Stimulated activated CD8-positive, alpha-beta memory T cell treated with anti-CD3 and anti-CD28 coated beads, Interleukin-12 subunit alpha, Interleukin-12 subunit beta, amount 100 ng/mL, for 4 hours (primary cell): Measurements from ENCODE around the gene MLF2.
"Not testable (repeated sequence)": the region's sequence is repeated elsewhere in the genome, so short reads cannot be mapped to it uniquely, and the experiment has no call there.

Source experiments
- DNase-seq: peaks from one replicate; pipeline ENCODE4 v3.0.0-alpha.2; 2020; ENCODE audit warnings: low read depth

MLF2 gene

GRCh38 chr12:6735448-6736191 is 17.3 kb downstream of the MLF2 start:
- DNase-seq: no peak

GRCh38 chr12:6734506-6735387 is 18.2 kb downstream of the MLF2 start:
- DNase-seq: no peak

DNA sequence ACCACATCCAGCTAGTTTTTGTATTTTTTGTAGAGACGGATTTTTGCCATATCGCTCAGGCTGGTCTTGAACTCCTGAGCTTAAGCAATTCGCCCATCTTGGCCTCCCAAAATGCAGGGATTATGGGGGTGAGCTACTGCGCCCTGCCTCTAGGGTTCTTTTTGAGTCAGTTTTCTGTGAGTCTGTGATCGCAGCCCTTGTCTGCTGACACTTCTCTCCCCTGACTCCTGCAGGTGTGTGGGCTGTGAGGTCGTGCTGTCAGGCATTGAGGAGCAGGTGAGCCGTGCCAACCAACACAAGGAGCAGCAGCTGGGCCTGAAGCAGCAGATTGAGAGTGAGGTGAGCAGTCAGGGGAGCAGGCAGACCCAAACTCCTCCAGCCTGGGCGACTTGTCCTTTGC is 22.8 kb downstream of the MLF2 start:
- DNase-seq: no peak

DNA sequence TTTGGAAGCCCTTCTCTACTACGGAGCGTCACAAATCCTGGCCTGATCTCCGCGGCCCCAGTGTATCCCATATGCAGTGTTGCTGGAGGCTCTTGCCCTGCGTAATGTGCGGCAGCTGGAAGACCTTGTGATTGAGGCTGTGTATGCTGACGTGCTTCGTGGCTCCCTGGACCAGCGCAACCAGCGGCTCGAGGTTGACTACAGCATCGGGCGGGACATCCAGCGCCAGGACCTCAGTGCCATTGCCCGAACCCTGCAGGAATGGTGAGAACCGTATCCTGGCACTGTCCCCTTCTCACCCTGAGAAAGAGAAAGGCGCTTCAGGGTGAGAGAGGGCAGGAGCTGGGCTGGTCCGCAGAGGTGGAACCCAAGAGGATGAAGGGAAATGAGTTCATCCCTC is 23.8 kb downstream of the MLF2 start:
- no peak for DNase-seq

- DNase-seq: no peak
Measured at GRCh38 chr12:6725350-6725749, 27.6 kb downstream of the MLF2 start.

DNA sequence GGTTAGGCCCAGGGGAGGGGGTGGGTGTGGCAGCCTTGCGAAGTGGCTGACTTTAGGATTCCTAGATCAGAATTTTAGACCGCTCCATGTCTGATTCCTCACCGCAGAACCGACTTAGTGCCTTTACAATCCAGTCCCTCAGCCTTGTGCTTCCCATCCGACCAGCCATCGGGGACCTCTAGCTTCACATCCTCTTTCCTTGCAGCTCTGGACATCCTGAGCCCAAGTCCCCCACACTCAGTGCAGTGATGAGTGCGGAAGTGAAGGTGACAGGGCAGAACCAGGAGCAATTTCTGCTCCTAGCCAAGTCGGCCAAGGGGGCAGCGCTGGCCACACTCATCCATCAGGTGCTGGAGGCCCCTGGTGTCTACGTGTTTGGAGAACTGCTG is 28.5 kb downstream of the MLF2 start:
- no peak for DNase-seq

- DNase-seq: peak; percentile 87
Measured at GRCh38 chr12:6723607-6724408, 29.1 kb downstream of the MLF2 start, which contains the start of gene COPS7A. Gene COPS7A, plus strand, starts transcription at chr12:6724046. Its CDS starts 611 bp downstream, at chr12:6724657.

- DNase-seq: no peak
Measured at GRCh38 chr12:6722863-6723262, 30.1 kb downstream of the MLF2 start.

GRCh38 chr12:6716874-6717437 is 36.0 kb downstream of the MLF2 start:
- no peak for DNase-seq

- not testable (repeated sequence) for DNase-seq
Measured at GRCh38 chr12:6716031-6716873, 36.7 kb downstream of the MLF2 start.

DNA sequence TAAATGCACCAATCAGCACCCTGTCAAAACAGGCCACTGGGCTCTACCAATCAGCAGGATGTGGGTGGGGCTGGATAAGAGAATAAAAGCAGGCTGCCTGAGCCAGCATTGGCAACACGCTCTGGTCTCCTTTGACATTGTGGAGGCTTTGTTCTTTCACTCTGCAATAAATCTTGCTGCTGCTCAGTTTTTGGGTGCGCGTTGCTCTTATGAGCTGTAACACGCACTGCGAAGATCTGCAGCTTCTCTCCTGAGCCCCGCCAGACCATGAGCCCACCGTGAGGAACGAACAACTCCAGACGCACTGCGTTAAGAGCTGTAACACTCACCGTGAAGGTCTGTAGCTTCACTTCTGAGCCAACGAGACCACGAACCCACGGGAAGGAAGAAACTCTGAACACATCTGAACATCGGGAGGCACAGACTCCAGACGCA is 44.0 kb downstream of the MLF2 start:
- DNase-seq: no peak

- not testable (repeated sequence) for DNase-seq
Measured at GRCh38 chr12:6708351-6708750, 44.6 kb downstream of the MLF2 start.

DNA sequence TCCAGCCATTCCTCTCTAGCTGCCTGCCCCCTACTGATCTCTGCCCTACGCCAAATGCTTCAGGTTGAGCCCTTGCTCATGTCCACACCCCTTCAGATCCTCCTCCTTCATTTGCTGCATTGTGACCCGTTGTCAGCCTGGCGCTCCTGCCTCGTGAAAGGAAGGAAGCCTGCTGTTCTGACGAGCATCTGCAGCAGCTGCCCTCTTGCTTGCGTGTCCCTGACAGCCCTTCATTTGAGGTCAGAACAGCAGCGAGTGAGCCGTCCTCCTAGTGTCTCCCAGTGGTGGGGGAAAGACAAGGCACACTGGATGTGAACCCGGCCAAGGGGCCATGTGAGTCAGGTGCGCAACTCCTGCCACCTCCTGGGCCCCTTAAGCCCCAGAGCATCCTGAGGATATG is 49.3 kb downstream of the MLF2 start:
- no peak for DNase-seq

GRCh38 chr12:6701078-6701768 is 51.7 kb downstream of the MLF2 start:
- DNase-seq: no peak

DNA sequence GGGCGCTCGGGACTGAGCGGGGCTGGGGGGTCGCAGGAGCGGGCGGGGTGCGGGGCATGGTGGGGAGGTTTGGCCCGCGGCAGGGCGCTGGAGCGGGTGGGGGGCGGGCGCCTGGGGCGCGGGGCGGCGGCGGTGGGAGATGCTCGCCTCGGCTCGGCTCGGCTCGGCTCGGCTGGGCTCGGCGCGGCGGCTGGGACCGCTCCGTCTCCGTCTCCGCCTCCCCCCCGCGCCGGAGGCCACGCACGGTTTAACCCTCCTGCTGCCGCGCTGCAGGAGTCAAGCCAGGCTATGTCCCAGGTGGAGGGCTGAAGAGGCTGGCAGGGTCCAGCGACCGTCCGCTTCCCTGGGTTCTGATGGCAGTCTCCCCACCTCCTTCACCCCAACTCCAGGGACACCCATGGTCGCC is 52.3 kb downstream of the MLF2 start, which contains the start of gene PIANP:
PIANP (minus strand) TSS at position 170 of the 406 bp plus-strand sequence. CDS start 2,754 bp downstream, outside the sequence.
- DNase-seq: no peak

- no peak for DNase-seq
Measured at GRCh38 chr12:6699989-6700645, 52.8 kb downstream of the MLF2 start.

DNA sequence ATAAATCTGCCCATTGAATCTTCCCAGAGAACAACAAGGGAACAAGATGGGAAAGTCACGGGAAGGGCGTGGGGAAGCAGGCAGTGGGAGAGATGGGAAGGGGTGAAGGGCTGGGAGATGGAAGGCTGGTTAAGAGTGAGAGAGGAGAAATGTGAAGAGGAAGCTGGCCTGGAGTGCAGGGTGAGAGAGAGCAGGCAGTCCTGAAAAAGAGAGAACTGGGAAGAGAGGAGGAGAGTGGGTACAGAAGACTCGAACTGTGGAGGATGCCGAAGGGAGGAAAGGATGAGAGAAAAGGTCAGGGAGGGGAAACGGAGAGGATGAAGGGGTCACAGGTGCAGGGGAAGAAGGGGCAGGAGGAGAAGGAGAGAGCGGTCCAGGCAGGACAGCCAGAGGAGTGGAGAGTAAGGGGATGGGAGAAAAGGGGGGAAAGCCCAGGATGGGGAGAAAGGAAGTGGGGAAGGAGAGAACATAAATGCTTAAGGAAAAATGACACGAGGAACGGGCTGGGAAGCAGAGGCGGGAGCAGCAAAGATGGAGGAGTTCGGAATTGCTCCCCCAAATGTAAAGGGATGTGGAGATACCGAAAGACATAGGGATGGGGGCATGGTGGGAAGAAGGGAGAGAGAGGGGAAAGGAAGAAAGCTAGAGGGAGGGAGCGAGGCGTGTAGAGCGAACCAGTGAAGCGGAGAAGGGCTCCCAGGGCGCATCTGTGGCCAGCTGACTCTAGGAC is 53.5 kb downstream of the MLF2 start:
- DNase-seq: no peak

- DNase-seq: no peak
Measured at GRCh38 chr12:6698352-6699046, 54.4 kb downstream of the MLF2 start.
